Liver (tissue), 3 donors: ENCODE measurements around the gene PPP1CC.

Experiments
- ATF3 ChIP-seq: IDR thresholded peaks from 2 replicates; pipeline ENCODE4 v1.6.1; 2016; ENCODE audit warnings: antibody characterized with exemption
- CTCF ChIP-seq: fragments of 150-350 bp; IDR thresholded peaks from 2 replicates; pipeline ENCODE4 v1.5.1; 2017; ENCODE audit warnings: improper control_type of control experiment, low read depth, low read length; ENCODE audit not compliant: missing input control
- EGR1 ChIP-seq, 2 donors: IDR thresholded peaks; 2 replicates each; pipeline ENCODE4 v1.6.1; 2016 to 2018; ENCODE audit warnings: antibody characterized with exemption in 2 of 2, low read depth in 2 of 2
- HNF4G ChIP-seq: IDR thresholded peaks from 2 replicates; pipeline ENCODE4 v1.6.1; 2016; ENCODE audit warnings: antibody characterized with exemption
- REST ChIP-seq: IDR thresholded peaks from 2 replicates; pipeline ENCODE4 v1.6.1; 2016; ENCODE audit warnings: antibody characterized with exemption, mild to moderate bottlenecking
- RXRA ChIP-seq, 2 donors: IDR thresholded peaks; 2 replicates each; pipeline ENCODE4 v1.6.1; 2017 to 2018; ENCODE audit warnings: antibody characterized with exemption in 2 of 2, mild to moderate bottlenecking in 1 of 2
- SP1 ChIP-seq: IDR thresholded peaks from 2 replicates; pipeline ENCODE4 v1.6.1; 2018; ENCODE audit warnings: antibody characterized with exemption, mild to moderate bottlenecking
- TAF1 ChIP-seq: conservative IDR thresholded peaks from 2 replicates; pipeline ENCODE4 v1.6.1; 2016; ENCODE audit warnings: antibody characterized with exemption, mild to moderate bottlenecking
- TF ChIP-seq, protein P1 (sequence below): IDR thresholded peaks from 2 replicates; pipeline ENCODE4 v1.6.1; 2016; ENCODE audit warnings: antibody characterized with exemption
- TF ChIP-seq, protein P2 (sequence below): IDR thresholded peaks from 2 replicates; pipeline ENCODE4 v1.6.1; 2016; ENCODE audit warnings: antibody characterized with exemption
- donor health status: healthy.
- donor health status: healthy.

DNA sequence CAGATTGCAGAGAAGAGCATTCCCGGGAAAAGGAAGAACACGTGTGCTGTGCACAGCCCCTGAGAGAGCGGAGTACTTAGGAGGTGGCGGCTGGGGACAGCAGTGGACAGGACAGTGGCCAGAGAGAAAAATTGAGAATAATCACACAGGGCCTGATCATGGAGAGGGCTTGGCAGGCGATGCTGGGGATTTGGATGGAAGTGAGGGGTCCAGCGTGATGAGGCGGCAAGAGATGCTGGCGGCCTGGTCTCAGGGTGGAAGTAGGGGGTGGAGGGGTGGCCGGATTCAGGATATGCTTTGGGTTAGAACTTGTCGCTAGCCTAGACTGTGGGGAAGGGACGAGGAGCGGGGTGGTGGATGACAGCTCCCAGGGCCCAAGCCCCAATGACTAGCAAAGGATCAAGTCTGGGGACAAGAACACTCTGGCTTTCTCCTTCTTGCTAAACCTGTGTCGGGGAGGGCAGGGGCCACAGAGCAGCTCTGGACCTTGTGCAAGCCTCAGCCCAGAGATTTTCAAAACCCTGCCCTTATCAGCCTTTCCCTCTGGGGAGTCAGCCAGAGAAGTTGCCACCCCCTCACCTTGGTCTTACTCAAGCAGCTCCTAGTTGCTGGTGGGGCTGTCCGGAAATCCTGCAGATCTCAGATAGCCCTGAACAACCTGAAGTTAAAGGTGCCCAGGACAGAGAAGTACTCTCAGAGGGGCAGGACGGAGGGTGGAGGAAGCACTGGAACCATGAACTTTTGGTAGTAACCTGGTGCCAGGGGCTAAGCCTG is 55.1 kb downstream of the PPP1CC start:
- no peak for TF ChIP-seq CTCF
- TF ChIP-seq, protein P1, sequence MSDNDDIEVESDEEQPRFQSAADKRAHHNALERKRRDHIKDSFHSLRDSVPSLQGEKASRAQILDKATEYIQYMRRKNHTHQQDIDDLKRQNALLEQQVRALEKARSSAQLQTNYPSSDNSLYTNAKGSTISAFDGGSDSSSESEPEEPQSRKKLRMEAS = no peak
- no peak for TF ChIP-seq REST
- TF ChIP-seq, protein P2, sequence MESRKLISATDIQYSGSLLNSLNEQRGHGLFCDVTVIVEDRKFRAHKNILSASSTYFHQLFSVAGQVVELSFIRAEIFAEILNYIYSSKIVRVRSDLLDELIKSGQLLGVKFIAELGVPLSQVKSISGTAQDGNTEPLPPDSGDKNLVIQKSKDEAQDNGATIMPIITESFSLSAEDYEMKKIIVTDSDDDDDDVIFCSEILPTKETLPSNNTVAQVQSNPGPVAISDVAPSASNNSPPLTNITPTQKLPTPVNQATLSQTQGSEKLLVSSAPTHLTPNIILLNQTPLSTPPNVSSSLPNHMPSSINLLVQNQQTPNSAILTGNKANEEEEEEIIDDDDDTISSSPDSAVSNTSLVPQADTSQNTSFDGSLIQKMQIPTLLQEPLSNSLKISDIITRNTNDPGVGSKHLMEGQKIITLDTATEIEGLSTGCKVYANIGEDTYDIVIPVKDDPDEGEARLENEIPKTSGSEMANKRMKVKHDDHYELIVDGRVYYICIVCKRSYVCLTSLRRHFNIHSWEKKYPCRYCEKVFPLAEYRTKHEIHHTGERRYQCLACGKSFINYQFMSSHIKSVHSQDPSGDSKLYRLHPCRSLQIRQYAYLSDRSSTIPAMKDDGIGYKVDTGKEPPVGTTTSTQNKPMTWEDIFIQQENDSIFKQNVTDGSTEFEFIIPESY = no peak
- TF ChIP-seq EGR1 (IDR thresholded peaks at IDR 0.05; ENCODE audit: low read depth in 2 of 2) = no peak
- no peak for TF ChIP-seq HNF4G
- TF ChIP-seq TAF1 = no peak
- TF ChIP-seq SP1 = no peak
- TF ChIP-seq ATF3 = no peak
- TF ChIP-seq RXRA (IDR thresholded peaks at IDR 0.05) = no peak
